ENCODE data around the gene PABPN1.

The PABPN1 gene

GRCh38 chr14:23359722-23360447, 38.6 kb downstream of the PABPN1 start:
- no peak for DNase-seq

- DNase-seq, result no peak
These were observed 39.2 kb downstream of the PABPN1 start for GRCh38 chr14:23360496-23360895.

- DNase-seq, result no peak
These were observed 40.1 kb downstream of the PABPN1 start for GRCh38 chr14:23361320-23361719.

GRCh38 chr14:23361763-23362162, 40.5 kb downstream of the PABPN1 start:
- DNase-seq, result no peak

- no peak for DNase-seq
These were observed 40.9 kb downstream of the PABPN1 start for GRCh38 chr14:23362200-23362599.

- DNase-seq, result no peak
These were observed 43.1 kb downstream of the PABPN1 start for GRCh38 chr14:23364164-23365035.

- DNase-seq, result no peak
These were observed 43.9 kb downstream of the PABPN1 start, which contains the start of gene EFS for GRCh38 chr14:23365036-23365731. EFS (minus strand) TSS chr14:23365172; CDS start chr14:23365025, 147 bp downstream.

GRCh38 chr14:23365732-23366425, 44.6 kb downstream of the PABPN1 start:
- DNase-seq, result no peak

GRCh38 chr14:23366426-23366921, 45.2 kb downstream of the PABPN1 start:
- DNase-seq, result no peak

- no peak for DNase-seq
These were observed 49.0 kb downstream of the PABPN1 start for GRCh38 chr14:23370221-23370620.

GRCh38 chr14:23371865-23372264, 50.6 kb downstream of the PABPN1 start:
- DNase-seq, result no peak

GRCh38 chr14:23372509-23372908, 51.3 kb downstream of the PABPN1 start, which contains the start of gene IL25:
IL25 (plus strand) TSS chr14:23372809.
- no peak for DNase-seq

- DNase-seq, result no peak
These were observed 51.8 kb downstream of the PABPN1 start for GRCh38 chr14:23373041-23373440.

All from activated CD4-positive, alpha-beta T cell treated with anti-CD3 and anti-CD28 coated beads for 4 hours (primary cell).